HG03432 (cell line): ENCODE data around the gene CATSPERB.
"Not testable (repeated sequence)": the region's sequence is repeated elsewhere in the genome, so short reads cannot be mapped to it uniquely, and the experiment has no call there.

Experiments used
- ATAC-seq: cut with Tn5 transposase; IDR thresholded peaks from one replicate; pipeline ENCODE4 v1.9.1; 2021; ENCODE audit warnings: mild to moderate bottlenecking, moderate library complexity; ENCODE audit not compliant: unreplicated experiment

The CATSPERB gene

DNA sequence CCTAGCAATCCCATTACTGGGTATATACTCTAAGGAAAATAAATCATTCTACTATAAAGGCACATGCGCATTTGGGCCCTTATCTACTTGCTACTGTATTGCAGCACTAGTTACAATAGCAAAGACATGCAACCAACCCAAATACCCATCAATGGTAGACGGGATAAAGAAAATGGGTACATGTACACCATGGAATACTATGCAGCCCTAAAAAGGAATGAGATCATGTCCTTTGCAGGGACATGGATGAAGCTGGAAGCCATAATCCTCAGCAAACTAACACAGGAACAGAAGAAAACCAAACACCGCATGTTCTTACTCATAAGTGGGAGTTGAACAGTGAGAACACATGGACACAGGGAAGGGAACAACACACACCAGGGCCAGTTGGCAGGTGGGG lies 54.2 kb downstream of the CATSPERB start:
- ATAC-seq, result not testable (repeated sequence)

DNA sequence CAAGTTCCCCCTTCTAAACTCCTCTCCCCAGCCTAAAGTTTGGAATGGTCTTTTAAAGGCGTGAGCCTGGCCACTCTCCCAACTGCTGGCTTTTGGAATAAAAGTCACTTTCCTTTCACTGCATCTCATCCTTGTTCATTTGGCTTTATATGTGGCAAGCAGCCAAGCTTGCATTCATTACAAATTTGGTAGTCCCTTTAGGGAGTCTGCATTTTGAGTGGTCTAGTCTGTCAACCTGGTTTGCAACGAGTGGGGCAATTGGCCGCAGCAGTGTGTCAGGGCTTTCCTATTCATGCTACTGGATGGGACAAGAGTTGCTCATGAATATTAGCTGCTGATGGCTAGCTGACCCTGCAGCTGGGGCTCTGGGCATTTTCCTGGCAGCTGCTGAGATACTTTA lies 57.0 kb downstream of the CATSPERB start:
- no peak for ATAC-seq

- no peak for ATAC-seq
These were observed 62.0 kb downstream of the CATSPERB start for GRCh38 chr14:91669867-91670266.

DNA sequence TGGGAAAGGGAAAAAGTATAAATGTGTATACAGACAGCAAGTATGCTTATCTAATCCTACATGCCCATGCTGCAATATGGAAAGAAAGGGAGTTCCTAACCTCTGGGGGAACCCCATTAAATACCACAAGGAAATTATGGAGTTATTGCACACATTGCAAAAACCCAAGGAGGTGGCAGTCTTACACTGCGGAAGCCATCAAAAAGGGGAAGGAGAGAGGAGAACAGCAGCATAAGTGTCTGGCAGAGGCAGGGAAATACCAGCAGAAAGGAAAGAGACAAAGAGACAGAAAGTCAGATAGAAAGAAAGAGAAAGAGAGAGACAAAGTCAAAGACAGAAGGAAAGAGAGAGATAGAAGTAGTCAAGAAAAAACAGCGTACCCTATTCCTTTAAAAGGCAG lies 64.8 kb downstream of the CATSPERB start:
- ATAC-seq, result not testable (repeated sequence)

DNA sequence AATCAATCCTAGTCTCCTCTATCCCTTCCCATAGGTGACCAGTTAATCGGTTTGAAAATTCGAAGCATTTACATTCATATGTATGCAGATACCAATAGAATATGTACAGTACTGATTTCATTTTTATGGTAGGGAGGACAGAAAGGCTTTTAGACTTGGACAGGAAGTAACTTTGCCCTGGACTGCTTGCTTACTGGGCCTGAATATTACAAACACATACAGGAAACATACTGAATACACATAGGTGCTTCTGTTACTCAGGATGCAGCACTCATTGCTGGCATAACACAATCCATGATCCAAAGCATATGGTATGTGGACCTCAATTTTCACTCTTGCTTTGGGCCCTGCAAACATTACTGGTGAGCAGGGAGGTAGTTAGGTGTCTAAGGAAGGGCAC lies 71.1 kb downstream of the CATSPERB start:
- no peak for ATAC-seq

DNA sequence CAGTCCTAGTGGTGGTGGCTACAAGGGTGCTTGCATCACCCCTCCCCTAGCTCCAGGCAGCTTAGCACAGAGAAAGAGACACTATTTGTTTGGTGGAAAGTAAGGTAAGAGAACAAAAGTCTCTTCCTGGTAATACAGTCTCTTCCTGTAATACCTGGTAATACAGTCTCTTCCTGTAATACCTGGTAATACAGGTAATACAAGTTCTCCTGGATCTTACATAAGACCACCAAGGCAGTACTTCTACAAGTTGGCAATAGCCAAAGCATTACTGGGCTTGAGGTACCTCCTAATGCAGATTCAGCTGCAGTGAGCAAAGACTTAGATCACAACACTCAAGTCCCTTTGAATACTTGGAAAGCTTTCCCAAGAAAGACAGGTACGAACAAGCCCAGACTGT lies 77.0 kb downstream of the CATSPERB start:
- ATAC-seq, result no peak

DNA sequence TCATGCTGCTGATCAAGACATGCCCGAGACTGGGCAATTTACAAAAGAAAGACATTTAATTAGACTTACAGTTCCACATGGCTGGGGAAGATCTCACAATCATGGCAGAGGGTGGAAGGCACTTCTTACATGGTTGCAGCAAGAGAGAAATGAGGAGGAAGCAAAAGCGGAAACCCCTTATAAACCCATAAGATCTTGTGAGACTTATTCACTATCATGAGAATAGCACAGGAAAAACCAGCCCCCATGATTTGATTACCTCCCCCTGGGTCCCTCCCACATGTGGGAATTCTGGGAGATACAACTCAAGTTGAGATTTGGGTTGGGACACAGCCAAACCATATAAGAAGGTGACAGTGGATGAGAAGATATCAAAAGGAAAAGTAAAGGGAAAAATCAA lies 78.4 kb downstream of the CATSPERB start:
- ATAC-seq, result no peak

GRCh38 chr14:91649930-91650329 lies 82.0 kb downstream of the CATSPERB start:
- ATAC-seq, result no peak

- no peak for ATAC-seq
These were observed 84.0 kb downstream of the CATSPERB start for GRCh38 chr14:91647856-91648255.

- no peak for ATAC-seq
These were observed 95.3 kb downstream of the CATSPERB start for GRCh38 chr14:91636604-91637003.

DNA sequence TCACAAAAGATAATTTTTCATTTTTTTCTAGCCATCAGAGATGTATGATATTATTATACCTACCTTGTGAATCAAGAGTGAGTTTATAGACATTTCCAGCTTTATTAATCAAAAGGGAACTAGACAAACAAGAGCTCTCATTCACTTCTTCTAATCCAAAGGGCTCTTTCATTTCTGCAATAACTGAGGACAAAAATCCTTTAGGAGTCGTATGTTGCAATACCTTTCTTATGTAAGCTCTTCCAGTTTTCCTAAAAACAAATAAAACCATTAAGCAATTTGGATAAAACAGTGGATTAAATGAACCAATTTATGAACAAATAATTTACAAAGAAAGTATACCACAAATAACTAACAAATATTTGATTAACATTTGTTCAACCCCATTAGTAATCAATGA lies 107.1 kb downstream of the CATSPERB start:
- ATAC-seq, result no peak

DNA sequence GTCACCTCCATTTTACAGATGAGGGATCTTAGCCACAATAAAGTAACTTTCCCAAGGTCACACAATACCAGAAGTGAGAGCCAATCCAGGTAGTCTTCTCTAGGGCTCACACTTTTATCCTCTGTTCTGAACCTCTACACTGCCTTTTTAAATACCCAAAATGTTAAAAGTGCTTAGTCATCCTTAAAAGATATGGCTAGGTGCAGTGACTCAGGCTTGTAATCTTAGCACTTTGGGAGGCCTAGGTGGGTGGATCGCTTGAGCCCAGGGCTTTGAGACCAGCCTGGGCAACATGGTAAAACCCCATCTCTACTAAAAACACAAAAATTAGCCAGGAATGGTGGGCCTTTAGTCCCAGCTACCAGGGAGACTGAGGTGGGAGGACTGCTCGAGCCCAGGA lies 117.7 kb downstream of the CATSPERB start:
- ATAC-seq, result no peak

GRCh38 chr14:91613459-91614112 lies 118.3 kb downstream of the CATSPERB start:
- no peak for ATAC-seq

GRCh38 chr14:91611528-91611927 lies 120.4 kb downstream of the CATSPERB start:
- ATAC-seq, result no peak

DNA sequence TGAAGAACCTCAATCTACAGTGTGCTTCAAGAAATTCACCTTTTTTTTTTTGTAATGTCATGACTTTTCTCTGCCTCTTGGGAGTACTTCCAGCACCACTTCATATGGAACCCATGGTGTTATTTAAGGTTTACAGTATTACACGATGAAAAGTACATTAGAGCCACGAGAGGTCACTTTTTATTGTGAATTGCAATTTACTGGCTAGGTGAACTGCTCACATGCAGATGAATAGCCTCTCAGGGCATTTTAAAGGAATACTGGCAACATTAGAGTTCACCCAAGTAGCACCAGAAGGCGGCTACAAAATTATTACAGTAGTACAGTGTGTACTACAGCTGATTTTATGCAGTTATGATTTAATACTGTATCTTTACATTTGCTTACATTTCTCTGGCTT lies 122.7 kb downstream of the CATSPERB start:
- no peak for ATAC-seq

- no peak for ATAC-seq
These were observed 124.4 kb downstream of the CATSPERB start for GRCh38 chr14:91607322-91608047.

GRCh38 chr14:91606851-91607250 lies 125.0 kb downstream of the CATSPERB start:
- no peak for ATAC-seq

- not testable (repeated sequence) for ATAC-seq
These were observed 127.3 kb downstream of the CATSPERB start for GRCh38 chr14:91604611-91605010.

- no peak for ATAC-seq
These were observed 131.9 kb downstream of the CATSPERB start for GRCh38 chr14:91599994-91600393.

DNA sequence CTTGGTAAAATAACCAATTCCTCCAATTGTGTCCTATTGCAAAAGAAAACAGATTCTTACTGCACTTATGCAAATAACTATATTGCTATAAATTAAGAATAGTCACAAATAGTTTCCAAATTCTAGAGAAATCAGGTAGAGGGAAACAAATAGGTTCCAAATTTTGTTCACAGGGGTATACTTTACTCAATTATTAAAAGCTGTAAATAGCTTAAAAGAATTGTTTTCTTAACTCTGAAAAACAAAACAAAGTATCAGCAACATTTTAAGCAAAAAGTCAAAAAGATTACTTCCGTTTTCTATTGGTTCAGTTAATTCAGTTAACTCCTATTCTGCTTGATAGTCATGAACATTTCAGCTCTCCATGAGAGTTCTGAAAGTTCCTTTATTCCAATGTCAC lies 136.2 kb downstream of the CATSPERB start:
- no peak for ATAC-seq

GRCh38 chr14:91593957-91594356 lies 137.9 kb downstream of the CATSPERB start:
- ATAC-seq, result not testable (repeated sequence)

GRCh38 chr14:91586410-91586809 lies 145.5 kb downstream of the CATSPERB start:
- no peak for ATAC-seq

GRCh38 chr14:91585856-91586255 lies 146.0 kb downstream of the CATSPERB start:
- ATAC-seq, result no peak
